Measurements from ENCODE around the gene IWS1.
"Not testable (repeated sequence)": the region's sequence is repeated elsewhere in the genome, so short reads cannot be mapped to it uniquely, and the experiment has no call there.

IWS1 gene

GRCh38 chr2:127453392-127454171 lies 72.7 kb downstream of the IWS1 start:
- DNase-seq = no peak

- no peak for DNase-seq
Measured at GRCh38 chr2:127453013-127453391, 73.3 kb downstream of the IWS1 start.

- DNase-seq = not testable (repeated sequence)
Measured at GRCh38 chr2:127452423-127452822, 73.9 kb downstream of the IWS1 start.

GRCh38 chr2:127451981-127452380 lies 74.3 kb downstream of the IWS1 start:
- DNase-seq = no peak

GRCh38 chr2:127449898-127450297 lies 76.4 kb downstream of the IWS1 start:
- DNase-seq = no peak

GRCh38 chr2:127449414-127449813 lies 76.9 kb downstream of the IWS1 start:
- no peak for DNase-seq

GRCh38 chr2:127448526-127448925 lies 77.8 kb downstream of the IWS1 start:
- DNase-seq = no peak

GRCh38 chr2:127439343-127439742 lies 86.9 kb downstream of the IWS1 start:
- no peak for DNase-seq

GRCh38 chr2:127437781-127438726 lies 88.2 kb downstream of the IWS1 start:
- no peak for DNase-seq

- DNase-seq = no peak
Measured at GRCh38 chr2:127437056-127437455, 89.2 kb downstream of the IWS1 start.

- DNase-seq = no peak
Measured at GRCh38 chr2:127434515-127434914, 91.8 kb downstream of the IWS1 start.

- DNase-seq = no peak
Measured at GRCh38 chr2:127431408-127432023, 94.8 kb downstream of the IWS1 start.
